Stimulated activated CD4-positive, alpha-beta T cell treated with anti-CD3 and anti-CD28 coated beads, TNF-alpha, amount 100 ng/mL, for 4 hours (primary cell): ENCODE data around the gene SPATA13.

Experiments used
- DNase-seq, 3 experiments: peaks; one replicate each; pipeline ENCODE4 v3.0.0-alpha.2; 2020; ENCODE audit warnings: low read depth in 3 of 3

Gene SPATA13

DNA sequence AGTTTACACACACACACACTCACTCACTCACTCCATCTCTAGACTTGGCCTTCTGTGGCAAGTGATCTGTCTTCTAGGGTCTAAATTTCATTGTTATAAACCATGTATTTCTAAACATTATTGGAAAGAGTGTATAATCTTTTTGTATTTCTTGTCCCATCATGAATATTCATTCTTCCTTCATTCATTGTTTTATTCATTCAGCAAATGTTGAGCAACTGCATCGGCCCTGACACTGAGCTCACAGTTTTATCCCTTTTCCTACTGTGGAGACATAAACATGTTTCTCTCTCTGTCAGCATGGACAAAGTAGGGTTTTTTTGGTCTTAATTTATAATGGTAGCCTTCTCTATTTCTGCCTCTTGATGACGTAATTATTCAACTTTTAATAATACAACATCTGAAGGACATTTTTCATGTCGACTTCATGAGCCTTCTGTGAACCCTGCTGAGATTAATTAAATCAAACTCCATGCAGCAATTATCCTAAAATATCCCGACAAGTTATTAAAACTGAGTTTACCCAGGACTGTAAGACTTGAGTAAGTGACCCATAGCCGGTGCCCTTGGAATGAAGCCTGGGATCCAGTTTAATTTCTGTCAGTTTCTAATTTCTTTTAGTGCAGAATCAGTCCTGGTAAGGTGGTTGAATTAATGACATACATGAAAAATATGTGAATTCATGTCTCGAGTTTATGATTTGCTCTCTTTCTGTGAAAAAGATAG, 7.3 kb downstream of the SPATA13 start:
- DNase-seq, result no peak

DNA sequence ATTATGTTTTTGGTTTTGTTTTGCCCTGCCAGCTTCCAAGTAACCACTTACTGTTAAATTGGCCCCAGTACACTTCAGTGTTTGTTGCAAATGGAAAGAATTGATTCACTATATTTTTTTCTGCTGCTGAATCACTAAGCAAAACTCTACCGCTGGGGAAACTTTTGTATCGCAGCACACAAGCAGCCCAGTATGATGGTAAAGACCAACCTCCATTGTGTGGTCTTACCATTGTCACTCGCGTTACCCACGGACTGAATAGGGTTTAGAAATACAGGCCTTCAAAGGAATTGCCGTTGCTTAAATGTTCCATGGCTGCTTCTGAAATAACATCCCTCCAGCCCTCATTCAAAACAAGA, 7.9 kb downstream of the SPATA13 start:
- DNase-seq, result no peak

- no peak for DNase-seq
Observed at GRCh38 chr13:24168979-24169378, 8.5 kb downstream of the SPATA13 start.

DNA sequence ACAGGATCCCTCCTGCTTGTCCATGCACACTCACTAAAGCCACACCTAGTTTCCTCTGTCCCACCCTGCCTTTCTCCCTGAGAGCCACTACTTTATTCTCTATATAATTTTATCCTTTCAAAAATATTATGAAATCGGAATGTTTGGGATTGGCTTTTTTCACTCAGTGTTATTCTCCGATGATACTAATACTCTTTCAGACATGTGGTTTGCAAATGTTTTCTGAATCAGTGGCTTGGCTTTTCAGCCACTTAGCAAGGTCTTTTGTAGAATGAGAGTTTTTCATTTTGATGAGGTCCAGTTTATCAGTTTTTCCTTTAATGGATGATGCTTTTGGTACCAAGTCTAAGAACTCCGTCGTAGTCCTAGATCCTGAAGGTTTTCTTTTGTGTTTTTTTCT, 11.6 kb downstream of the SPATA13 start:
- no peak for DNase-seq

DNA sequence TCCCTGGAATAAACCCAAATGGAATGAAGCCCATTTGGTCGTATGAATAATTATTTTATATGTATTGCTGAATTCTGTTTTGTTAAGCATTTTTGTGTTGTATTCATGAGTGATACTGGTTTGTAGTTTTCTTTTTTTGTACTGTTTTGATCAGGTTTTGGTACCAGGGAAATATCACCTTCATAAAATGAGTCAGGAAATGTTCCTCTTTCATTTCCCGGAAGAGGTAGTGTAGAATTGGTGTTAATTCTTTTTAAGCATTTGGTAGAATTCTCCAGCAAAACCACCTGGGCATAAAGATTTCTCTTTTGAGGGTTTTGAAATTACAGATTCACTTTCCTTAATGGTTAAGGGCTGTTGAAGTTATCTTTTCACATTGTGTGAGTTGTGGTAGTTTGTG, 13.3 kb downstream of the SPATA13 start:
- no peak for DNase-seq

- no peak for DNase-seq
Observed at GRCh38 chr13:24175847-24176246, 15.3 kb downstream of the SPATA13 start.

DNA sequence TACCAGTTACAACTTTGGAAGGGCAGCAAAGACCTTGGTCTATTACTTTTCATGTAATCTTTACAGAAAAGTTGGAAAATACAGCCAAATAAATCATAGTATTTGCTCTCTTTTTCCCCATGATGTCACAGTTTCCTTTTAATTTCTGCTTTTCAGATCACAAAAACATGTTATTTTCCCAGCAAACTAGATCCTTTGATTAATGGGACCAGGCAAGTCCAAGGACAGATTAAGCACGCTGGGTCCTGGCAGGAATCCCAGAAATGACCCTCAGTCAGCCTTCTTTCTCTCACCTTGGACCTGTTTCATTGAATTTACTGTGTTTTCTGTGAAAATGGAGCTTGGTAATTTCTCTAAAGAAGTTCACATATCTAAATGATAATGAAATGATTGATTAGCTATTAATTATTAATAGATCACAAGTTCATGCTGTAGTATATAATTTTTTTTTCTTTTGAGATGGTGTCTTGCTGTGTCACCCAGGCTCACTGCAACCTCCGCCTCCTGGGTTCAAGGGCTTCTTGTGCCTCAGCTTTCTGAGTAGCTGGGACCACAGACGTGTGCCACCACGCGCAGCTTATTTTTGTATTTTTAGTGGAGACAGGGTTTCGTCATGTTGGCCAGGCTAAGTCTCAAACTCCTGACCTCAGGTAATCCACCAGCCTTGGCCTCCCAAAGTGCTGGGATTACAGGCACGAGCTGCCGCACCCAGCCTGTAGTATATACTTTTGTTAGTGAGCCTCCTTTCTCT, 16.0 kb downstream of the SPATA13 start:
- DNase-seq, result no peak

GRCh38 chr13:24178847-24179485, 18.4 kb downstream of the SPATA13 start:
- DNase-seq, result no peak

- DNase-seq, result no peak
Observed at GRCh38 chr13:24179486-24179850, 18.9 kb downstream of the SPATA13 start.

- DNase-seq, result no peak
Observed at GRCh38 chr13:24180750-24181377, 20.3 kb downstream of the SPATA13 start.

GRCh38 chr13:24181991-24182702, 21.6 kb downstream of the SPATA13 start:
- no peak for DNase-seq

GRCh38 chr13:24182703-24183081, 22.2 kb downstream of the SPATA13 start:
- no peak for DNase-seq

DNA sequence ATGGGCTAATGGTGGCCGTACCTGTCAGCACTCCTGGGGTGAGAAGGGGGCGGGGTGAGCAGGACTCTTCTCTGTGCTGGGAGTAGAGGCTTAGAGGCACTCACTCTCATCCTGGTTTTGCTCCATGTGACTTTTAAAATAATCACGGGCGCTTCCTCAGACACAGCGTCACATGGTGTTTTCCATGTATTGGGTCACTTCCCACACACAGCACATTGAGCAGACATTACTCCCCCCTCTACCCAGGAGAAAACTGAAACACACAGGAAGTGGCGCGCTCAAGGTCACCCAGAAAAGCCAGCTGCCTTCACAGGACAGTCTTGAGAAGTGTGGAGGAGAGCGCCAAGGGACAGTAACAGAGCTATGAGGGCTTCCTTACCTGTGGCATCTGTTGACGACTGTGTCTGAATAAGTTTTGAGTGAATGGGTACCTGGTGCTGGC, 23.2 kb downstream of the SPATA13 start:
- no peak for DNase-seq

DNA sequence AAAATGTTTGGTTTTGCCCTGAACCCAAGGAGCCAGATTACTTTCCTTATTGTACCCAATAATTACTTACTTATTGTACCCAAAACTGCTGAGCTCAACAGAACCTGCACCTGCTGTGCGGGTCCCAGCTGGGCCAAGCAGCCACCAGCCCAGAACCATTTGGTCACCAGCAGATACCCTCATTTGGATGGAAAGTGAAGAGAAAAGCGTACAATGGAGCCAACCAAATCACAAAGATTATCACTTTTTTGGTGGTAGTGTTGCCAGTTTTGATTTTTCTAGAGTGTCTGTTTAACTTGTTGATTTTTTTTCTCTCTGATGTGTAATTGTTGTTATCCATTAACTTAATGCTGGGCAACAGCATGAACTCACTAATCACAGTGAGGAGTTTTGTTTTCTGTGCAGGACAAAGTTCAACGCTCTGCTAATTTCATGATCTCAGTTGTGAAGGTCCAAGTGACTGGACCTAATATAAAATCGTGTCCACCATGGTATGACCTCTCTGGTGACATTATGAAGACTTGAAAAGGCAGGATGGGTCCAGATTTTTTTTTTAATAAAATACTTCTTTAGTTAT, 23.8 kb downstream of the SPATA13 start:
- no peak for DNase-seq

- DNase-seq, result no peak
Observed at GRCh38 chr13:24184882-24185281, 24.4 kb downstream of the SPATA13 start.

GRCh38 chr13:24185591-24186232, 25.2 kb downstream of the SPATA13 start:
- no peak for DNase-seq

DNA sequence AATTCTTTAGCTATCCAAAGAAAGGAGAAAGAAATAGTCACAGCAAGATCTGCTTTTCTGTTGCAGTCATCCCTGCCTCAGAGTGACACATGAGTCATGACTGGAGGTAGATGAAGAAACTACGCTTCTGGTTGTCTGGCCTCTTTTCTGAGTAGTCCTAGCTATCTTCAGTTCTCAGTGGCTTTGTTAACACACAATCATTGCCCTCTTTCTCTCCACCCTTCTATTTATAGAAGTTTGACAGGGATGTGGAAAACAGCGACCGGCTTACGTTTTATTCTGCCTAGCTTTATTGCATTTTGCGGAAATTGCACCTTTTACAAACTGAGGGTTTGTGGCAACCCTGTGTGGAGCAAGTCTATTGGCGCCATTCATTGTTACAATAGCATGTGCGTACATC, 26.7 kb downstream of the SPATA13 start:
- no peak for DNase-seq

- no peak for DNase-seq
Observed at GRCh38 chr13:24192057-24192810, 31.7 kb downstream of the SPATA13 start.

- no peak for DNase-seq
Observed at GRCh38 chr13:24192811-24193162, 32.3 kb downstream of the SPATA13 start.

GRCh38 chr13:24194447-24194846, 33.9 kb downstream of the SPATA13 start:
- no peak for DNase-seq
